BLaER1 treated with 17β-estradiol and CSF1 and Interleukin-3, amounts not matched to agents 10 nM and 100 nM (cell line): ENCODE data around the gene ASB13.

Experiments
- H3K27ac ChIP-seq, 11 experiments: shearing (Covaris generic); formaldehyde crosslinking; 2 replicates each; pipeline ENCODE4 v1.8.1; 2022
- H3K27me3 ChIP-seq, 11 experiments: shearing (Covaris generic); formaldehyde crosslinking; 2 replicates each; pipeline ENCODE4 v1.8.1; 2022
- H3K36me3 ChIP-seq, 11 experiments: shearing (Covaris generic); formaldehyde crosslinking; 2 replicates each; pipeline ENCODE4 v1.8.1; 2022
- H3K4me1 ChIP-seq, 10 experiments: shearing (Covaris generic); formaldehyde crosslinking; 2 replicates each; pipeline ENCODE4 v1.8.1; 2022
- H3K4me2 ChIP-seq, 11 experiments: shearing (Covaris generic); formaldehyde crosslinking; 2 replicates each; pipeline ENCODE4 v1.8.1; 2022
- H3K4me3 ChIP-seq, 10 experiments: shearing (Covaris generic); formaldehyde crosslinking; 2 replicates each; pipeline ENCODE4 v1.8.1; 2022
- H3K9ac ChIP-seq, 11 experiments: shearing (Covaris generic); formaldehyde crosslinking; 2 replicates each; pipeline ENCODE4 v1.8.1; 2022
- H3K9me3 ChIP-seq, 11 experiments: shearing (Covaris generic); formaldehyde crosslinking; replicated peaks in 1 of 11; 2 replicates each; pipeline ENCODE4 v1.8.1; 2022
- H4K20me1 ChIP-seq, 11 experiments: shearing (Covaris generic); formaldehyde crosslinking; 2 replicates each; pipeline ENCODE4 v1.8.1; 2022
- Cebpa-rat ChIP-seq, 11 experiments: shearing (Covaris generic); IDR thresholded peaks; 2 replicates each; pipeline ENCODE4 v1.8.1; 2022

The ASB13 gene

GRCh38 chr10:5589661-5590511 is 76.5 kb downstream of the ASB13 start:
- no peak for TF ChIP-seq Cebpa-rat (IDR thresholded peaks at IDR 0.05)
- peak overlapping the region in 5 of 11 experiments; percentile 4 to 64 (median 45); a peak in 6 of 22 replicates for H3K4me2 ChIP-seq
- no peak overlapping the region for H3K9ac ChIP-seq

GRCh38 chr10:5589011-5589660 is 77.3 kb downstream of the ASB13 start:
- Histone ChIP-seq H3K9ac (no peak overlapping the region), H3K4me2 (peak overlapping the region in 8 of 11 experiments; percentile 38 to 65 (median 54); a peak in 16 of 22 replicates), H3K9me3 (no peaks in the 10 kb centered on the region), H3K27me3 (peaks cover 0 to 1% (median 0%) of the 10 kb centered on the region in 11 experiments; a peak in 1 of 22 replicates), H3K27ac (no peak overlapping the region), H3K4me3 (no peak overlapping the region), H3K36me3 (no peaks in the 10 kb centered on the region), H4K20me1 (no peaks in the 10 kb centered on the region), H3K4me1 (peaks cover 0 to 33% (median 19%) of the 10 kb centered on the region in 10 experiments; a peak in 15 of 20 replicates)
- peak in 1 of 11 experiments; percentile 60; a peak in 1 of 22 replicates for TF ChIP-seq Cebpa-rat (IDR thresholded peaks at IDR 0.05)

More at GRCh38 chr10:5589661-5590511, 76.5 kb downstream of the ASB13 start:
- no peaks in the 10 kb centered on the region for H3K36me3 ChIP-seq
- H3K4me3 ChIP-seq: no peak overlapping the region
- H3K9me3 ChIP-seq: no peaks in the 10 kb centered on the region
- peaks cover 0 to 39% (median 21%) of the 10 kb centered on the region in 10 experiments; a peak in 15 of 20 replicates for H3K4me1 ChIP-seq
- H3K27me3 ChIP-seq: no peaks in the 10 kb centered on the region
- no peak overlapping the region for H3K27ac ChIP-seq
- no peaks in the 10 kb centered on the region for H4K20me1 ChIP-seq
